ENCODE measurements around the gene RFPL1.

The RFPL1 gene

GRCh38 chr22:29463629-29464028 is 25.2 kb downstream of the RFPL1 start:
- DNase-seq (ENCODE audit: low read depth): no peak
- no peak overlapping the region for H3K4me3 ChIP-seq (ENCODE audit: low read depth, low read length)
- TF ChIP-seq, protein P1, sequence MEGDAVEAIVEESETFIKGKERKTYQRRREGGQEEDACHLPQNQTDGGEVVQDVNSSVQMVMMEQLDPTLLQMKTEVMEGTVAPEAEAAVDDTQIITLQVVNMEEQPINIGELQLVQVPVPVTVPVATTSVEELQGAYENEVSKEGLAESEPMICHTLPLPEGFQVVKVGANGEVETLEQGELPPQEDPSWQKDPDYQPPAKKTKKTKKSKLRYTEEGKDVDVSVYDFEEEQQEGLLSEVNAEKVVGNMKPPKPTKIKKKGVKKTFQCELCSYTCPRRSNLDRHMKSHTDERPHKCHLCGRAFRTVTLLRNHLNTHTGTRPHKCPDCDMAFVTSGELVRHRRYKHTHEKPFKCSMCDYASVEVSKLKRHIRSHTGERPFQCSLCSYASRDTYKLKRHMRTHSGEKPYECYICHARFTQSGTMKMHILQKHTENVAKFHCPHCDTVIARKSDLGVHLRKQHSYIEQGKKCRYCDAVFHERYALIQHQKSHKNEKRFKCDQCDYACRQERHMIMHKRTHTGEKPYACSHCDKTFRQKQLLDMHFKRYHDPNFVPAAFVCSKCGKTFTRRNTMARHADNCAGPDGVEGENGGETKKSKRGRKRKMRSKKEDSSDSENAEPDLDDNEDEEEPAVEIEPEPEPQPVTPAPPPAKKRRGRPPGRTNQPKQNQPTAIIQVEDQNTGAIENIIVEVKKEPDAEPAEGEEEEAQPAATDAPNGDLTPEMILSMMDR (IDR thresholded peaks at IDR 0.05; ENCODE audit: low read depth, low read length, missing control alignments): no peak

DNA sequence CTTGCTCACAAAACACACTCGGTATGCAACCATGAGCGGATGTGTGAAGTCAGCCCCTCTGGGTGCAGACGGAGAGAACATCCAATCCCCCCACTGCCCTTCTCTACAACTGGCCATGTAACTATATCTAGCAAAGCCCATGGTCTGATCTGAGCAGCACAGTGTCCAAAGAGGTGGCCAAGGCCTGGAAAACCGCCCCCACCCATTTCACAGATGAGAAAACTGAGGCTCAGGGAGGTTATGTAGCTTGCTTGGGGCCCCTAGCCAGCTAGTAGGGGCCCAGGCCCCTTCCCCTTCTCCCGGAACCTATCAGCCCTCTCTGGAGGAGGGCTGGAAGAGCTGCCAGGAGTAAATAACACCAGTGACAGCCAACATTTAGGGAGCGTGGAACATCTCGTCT is 26.2 kb downstream of the RFPL1 start:
- no peak overlapping the region for H3K4me3 ChIP-seq (ENCODE audit: low read depth, low read length)
- DNase-seq (ENCODE audit: low read depth): no peak
- TF ChIP-seq, protein P1 (IDR thresholded peaks at IDR 0.05; ENCODE audit: low read depth, low read length, missing control alignments): no peak

DNA sequence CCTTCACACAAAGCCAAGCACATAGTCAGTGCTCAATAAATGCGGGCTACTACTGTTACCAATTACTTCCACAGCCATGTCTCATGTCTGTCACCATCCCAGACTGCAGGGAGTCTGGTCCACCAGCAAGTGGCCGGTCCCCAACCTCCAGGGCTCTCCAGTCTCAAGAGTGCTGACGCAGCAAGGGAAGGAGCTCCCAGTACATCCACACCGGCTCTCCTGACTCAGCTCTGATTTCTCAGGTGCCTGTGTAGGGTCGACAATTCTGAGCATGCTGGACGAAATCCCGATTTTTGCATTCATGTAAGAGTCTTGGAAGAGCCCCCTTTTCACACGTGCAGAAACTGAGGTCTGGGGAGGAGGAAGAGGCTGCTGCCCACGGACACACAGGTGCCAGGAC is 31.4 kb downstream of the RFPL1 start:
- TF ChIP-seq, protein P1 (IDR thresholded peaks at IDR 0.05; ENCODE audit: low read depth, low read length, missing control alignments): no peak
- no peak overlapping the region for H3K4me3 ChIP-seq (ENCODE audit: low read depth, low read length)
- no peak for DNase-seq (ENCODE audit: low read depth)

DNA sequence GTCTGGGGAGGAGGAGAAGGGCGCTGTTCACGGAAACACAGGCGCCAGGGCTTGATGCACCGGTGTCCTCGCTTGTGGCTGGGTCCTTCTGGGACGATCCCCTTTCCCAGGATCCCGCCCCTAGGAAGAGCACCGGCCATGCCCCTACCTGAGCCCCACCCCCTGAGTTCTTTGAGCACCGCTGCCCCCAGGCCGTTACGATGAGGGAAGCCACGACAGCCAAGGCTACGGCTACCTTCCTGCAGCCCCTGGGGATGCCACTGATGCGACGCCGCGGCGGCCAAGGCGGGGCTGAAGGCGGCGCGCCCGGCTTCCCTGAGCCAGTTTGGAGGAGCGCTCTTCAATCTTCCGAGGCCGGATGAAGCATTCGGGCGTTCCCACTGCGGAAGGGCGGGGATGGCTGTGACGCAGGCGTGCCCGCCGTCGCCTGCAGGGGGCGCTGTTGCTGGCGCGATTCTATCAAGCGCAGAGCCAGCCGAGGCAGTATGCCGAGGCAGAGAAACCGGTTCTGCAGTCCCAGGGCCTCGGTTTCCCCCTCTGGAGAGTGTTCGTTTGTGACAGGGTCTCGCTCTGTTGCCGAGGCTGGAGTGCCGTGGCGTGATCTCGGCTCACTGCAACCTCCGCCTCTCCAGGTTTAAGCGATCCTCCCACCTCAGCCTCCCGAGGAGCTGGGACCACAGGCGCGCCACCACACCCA is 31.9 kb downstream of the RFPL1 start:
- TF ChIP-seq, protein P1 (IDR thresholded peaks at IDR 0.05; ENCODE audit: low read depth, low read length, missing control alignments): peak; percentile 98
- H3K4me3 ChIP-seq (ENCODE audit: low read depth, low read length): peak overlapping the region; percentile 17; the same call in 1 of the 2 replicates
- no peak for DNase-seq (ENCODE audit: low read depth)

GRCh38 chr22:29473001-29473400 is 34.6 kb downstream of the RFPL1 start:
- TF ChIP-seq, protein P1 (IDR thresholded peaks at IDR 0.05; ENCODE audit: low read depth, low read length, missing control alignments): no peak
- no peak for DNase-seq (ENCODE audit: low read depth)
- H3K4me3 ChIP-seq (ENCODE audit: low read depth, low read length): no peak overlapping the region

GRCh38 chr22:29475550-29475949 is 37.2 kb downstream of the RFPL1 start:
- no peak for DNase-seq (ENCODE audit: low read depth)
- TF ChIP-seq, protein P1 (IDR thresholded peaks at IDR 0.05; ENCODE audit: low read depth, low read length, missing control alignments): no peak
- H3K4me3 ChIP-seq (ENCODE audit: low read depth, low read length): no peak overlapping the region

GRCh38 chr22:29476116-29476515 is 37.7 kb downstream of the RFPL1 start:
- TF ChIP-seq, protein P1 (IDR thresholded peaks at IDR 0.05; ENCODE audit: low read depth, low read length, missing control alignments): no peak
- H3K4me3 ChIP-seq (ENCODE audit: low read depth, low read length): no peak overlapping the region
- no peak for DNase-seq (ENCODE audit: low read depth)
